ENCODE results near the gene UBAC2.
A peak's percentile ranks its signal among the peaks of the same experiment; 100 is the strongest.
"Not testable (repeated sequence)": the region's sequence is repeated elsewhere in the genome, so short reads cannot be mapped to it uniquely, and the experiment has no call there.

Gene UBAC2

DNA sequence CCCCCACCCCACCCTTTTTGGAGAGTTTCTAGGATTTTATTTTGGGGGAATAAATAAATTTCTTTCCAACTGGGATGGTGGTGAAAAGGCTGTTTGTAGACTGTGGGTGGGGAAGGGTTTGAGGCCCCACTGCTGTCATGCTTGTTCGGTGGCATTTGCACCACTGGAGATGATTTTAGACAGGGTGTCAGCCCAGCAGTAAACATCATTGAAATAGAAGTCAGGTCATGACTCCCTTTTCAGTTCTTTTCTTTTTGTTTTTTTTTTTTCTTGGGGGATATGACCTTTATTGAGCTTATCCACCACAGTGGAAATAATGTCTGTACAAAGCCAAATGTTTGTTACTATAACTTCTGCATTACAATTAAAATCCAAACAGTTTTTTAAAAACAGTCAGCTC lies 14.1 kb downstream of the UBAC2 start:
- DNase-seq (ENCODE audit: low spot score), result no peak

DNA sequence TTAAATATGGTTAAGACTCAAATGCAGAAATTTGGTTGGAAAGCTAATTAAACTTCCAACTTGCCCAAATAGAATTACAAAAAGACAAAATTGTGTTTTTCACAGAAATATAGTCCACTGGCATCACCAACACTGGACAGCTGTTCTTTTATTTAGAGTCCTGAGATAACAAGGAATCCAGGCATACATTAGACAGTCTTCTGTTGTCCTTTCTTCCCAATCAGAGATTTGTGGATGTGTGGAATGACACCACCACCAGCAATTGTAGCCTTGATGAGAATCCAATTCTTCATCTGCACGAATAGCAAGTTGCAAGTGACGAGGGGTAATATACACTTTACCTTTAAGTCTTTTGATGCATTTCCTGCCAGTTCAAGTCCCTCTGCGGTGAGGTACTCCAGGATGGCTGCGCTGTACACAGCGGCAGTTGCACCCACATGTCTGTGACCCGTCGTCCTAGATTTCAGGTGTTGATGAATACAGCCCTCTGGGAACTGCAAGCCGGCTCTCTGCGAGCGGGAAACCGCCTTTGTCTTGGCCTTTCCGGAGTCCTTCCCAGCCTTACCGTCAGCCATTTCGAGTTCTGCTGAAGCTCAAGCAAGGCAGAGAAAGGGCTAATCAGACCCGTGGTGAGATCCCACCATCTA lies 14.7 kb downstream of the UBAC2 start:
- DNase-seq (ENCODE audit: low spot score), result no peak

GRCh38 chr13:99217461-99218110 lies 16.9 kb downstream of the UBAC2 start:
- DNase-seq (ENCODE audit: low spot score), result no peak

GRCh38 chr13:99218126-99218525 lies 17.5 kb downstream of the UBAC2 start:
- DNase-seq (ENCODE audit: low spot score), result no peak

DNA sequence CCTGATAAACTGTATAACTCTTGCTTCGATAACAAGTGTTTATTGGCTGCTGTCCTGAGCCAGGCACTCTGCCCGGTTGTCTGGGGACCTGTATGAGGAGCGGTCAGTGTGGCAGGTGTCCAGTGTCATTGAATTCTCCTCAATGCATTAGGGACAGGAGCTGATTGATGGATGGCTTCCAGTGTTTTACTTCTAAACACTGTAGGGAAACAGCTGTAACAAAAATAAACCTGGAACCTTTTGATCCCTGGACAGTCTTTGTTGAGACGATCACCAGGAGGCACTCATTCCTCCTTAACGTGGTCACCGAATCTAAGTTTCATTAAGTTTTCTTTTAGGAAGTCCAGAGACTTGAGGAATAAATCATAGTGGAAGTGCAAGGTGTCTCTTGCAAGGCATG lies 17.9 kb downstream of the UBAC2 start:
- DNase-seq (ENCODE audit: low spot score), result no peak

- no peak for DNase-seq (ENCODE audit: low spot score)
Measured at GRCh38 chr13:99218969-99219368, 18.3 kb downstream of the UBAC2 start.

- no peak for DNase-seq (ENCODE audit: low spot score)
Measured at GRCh38 chr13:99220199-99220935, 19.7 kb downstream of the UBAC2 start.

GRCh38 chr13:99221567-99222239 lies 21.0 kb downstream of the UBAC2 start:
- no peak for DNase-seq (ENCODE audit: low spot score)

GRCh38 chr13:99223587-99223986 lies 22.9 kb downstream of the UBAC2 start:
- no peak for DNase-seq (ENCODE audit: low spot score)

DNA sequence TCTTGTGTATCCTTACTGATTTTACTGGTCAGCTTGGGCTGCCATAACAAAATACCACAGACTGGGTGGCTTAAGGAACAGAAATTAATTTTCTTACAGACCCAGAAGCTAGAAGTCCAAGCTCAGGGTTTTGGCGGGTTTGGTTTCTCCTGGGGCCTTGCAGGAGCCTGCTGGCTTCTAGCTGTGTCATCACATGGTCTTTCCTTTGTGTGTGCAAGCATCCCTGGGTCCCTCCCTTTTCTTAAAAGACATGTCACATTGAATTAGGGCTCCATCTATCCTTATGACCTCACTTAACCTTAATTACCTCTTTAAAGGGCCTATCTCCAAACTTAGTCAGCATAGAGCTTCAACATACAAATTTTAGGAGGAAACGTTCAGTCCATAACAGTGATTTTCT lies 23.4 kb downstream of the UBAC2 start:
- DNase-seq (ENCODE audit: low spot score), result no peak

DNA sequence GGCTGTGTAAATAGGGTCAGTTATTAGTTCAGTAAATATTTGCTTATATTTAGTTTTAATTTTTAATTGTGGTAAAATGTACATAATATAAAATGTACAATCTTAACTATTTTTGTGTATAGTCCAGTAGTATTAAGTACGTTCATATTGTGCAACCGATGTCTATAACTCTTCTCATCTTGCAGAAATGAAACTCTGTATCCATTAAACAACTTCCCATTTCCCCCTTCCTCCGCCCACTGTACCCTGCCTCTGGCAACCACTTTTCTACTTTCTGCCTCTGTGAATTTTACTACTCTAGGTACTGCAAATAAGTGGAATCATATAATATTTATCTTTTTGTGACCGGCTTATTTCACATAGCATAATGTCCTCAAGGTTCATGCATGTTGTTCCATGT lies 24.4 kb downstream of the UBAC2 start:
- no peak for DNase-seq (ENCODE audit: low spot score)

DNA sequence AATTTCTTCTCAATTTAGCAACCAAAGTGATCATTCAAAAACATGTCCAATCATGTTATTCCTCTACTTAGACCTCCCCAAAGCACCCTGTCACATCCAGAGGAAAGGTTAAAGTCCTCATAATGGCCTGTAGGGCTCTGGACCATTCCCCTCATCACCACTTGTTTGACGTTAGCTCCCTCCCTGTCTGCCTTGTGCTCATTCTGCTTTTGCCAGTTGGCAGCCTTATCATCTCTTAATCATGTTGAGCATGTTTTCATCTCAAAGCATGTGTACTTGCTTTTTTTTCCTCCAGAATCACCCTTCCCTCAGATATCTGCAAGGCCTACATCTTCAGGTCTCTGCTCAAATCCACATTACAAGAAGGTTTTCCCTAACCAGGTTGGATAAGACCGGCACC lies 25.9 kb downstream of the UBAC2 start:
- no peak for DNase-seq (ENCODE audit: low spot score)

- no peak for DNase-seq (ENCODE audit: low spot score)
Measured at GRCh38 chr13:99227331-99227900, 26.8 kb downstream of the UBAC2 start.

- DNase-seq (ENCODE audit: low spot score), result no peak
Measured at GRCh38 chr13:99227909-99228688, 27.4 kb downstream of the UBAC2 start.

- peak; percentile 75 for DNase-seq (ENCODE audit: low spot score)
Measured at GRCh38 chr13:99228737-99229691, 28.4 kb downstream of the UBAC2 start.

DNA sequence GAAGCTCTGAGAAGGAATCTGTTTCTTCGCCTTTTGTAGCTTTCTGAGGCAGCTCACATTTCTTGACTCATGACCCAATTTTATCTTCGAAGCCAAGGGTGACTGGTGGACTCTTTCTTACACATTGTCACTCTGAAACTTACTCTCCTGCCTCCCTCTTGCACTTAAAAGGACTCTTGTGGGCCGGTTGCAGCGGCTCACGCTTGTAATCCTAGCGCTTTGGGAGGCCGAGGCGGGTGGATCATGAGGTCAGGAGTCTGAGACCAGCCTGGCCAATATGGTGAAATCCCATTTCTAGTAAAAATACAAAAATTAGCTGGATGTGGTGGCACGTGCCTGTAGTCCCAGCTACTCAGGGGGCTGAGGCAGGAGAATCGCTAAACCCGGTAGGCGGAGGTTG lies 29.9 kb downstream of the UBAC2 start:
- DNase-seq (ENCODE audit: low spot score), result not testable (repeated sequence)

- DNase-seq (ENCODE audit: low spot score), result no peak
Measured at GRCh38 chr13:99230991-99231390, 30.3 kb downstream of the UBAC2 start.

- DNase-seq (ENCODE audit: low spot score), result no peak
Measured at GRCh38 chr13:99231721-99232120, 31.1 kb downstream of the UBAC2 start.

- no peak for DNase-seq (ENCODE audit: low spot score)
Measured at GRCh38 chr13:99237981-99238662, 37.5 kb downstream of the UBAC2 start.

DNA sequence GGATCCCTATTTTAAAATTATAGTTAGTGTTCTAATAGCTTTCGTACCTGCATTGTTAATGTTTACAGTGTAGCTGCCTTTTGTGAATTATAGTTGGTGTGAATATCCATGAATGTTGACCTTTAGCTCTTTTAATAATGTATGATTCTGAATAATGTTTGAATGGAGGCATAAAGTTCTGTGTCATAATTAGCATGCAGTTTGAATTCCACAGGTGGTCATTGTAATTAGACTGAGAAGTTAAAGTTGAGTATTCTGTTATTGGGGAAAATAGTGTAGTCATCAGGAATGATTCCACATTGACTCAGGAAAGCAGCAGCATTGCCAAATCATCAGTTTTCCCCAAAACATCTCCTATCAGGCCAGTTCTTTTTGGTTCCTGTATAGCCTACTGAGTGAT lies 45.4 kb downstream of the UBAC2 start:
- no peak for DNase-seq (ENCODE audit: low spot score)

Data from AG20443 (cell line).